ENCODE measurements around the gene RANBP1.

RANBP1 gene

GRCh38 chr22:20125201-20126174 is 9.6 kb downstream of the RANBP1 start:
- DNase-seq, result no peak

DNA sequence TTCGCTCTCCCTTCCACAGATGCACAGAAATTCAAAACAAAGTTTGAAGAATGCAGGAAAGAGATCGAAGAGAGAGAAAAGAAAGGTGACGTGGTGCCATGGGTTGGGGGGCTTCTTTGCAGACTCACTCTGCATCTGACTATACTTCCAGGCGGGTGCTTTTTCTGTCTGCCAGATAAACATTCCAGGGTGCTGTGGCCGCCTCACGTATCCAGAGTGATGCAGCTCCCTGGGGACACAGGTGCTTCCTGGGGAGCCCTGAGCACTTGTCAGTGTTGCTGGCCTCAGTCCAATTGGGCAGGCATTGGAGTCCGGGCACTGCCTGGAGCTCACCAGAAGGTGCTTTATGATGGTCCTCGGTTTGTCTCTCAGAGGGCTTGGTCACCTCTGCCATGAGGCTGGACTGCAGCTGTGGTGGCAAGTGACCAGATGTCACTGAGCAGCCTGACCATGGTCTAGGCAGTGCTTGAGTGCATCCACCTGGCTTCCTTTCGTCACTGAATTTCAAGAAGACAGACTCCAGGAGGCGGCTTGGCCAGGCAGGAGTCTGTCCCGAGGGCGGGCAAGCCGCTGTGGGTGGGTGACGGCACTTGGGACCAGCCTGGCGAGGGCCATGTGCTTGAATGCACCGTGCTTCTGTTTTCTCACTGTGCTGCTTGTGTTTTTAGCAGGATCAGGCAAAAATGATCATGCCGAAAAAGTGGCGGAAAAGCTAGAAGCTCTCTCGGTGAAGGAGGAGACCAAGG is 10.6 kb downstream of the RANBP1 start:
- DNase-seq, result no peak

GRCh38 chr22:20127318-20127868 is 11.5 kb downstream of the RANBP1 start:
- no peak for DNase-seq

GRCh38 chr22:20127869-20128618 is 12.1 kb downstream of the RANBP1 start:
- no peak for DNase-seq

DNA sequence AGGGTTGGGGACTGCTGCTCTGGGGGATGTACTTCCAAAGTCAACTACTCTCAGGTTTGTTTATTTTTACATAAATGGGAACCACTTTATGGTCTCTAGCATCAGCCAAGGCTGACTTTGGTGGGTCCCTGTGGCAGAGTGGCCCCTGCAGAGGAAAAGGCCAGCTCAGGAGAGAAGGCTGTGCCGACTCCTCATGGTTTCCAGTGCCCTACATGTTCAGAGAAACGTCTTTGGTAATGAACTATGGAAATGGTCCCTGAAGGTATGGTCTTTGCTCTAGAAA is 12.7 kb downstream of the RANBP1 start:
- no peak for DNase-seq

DNA sequence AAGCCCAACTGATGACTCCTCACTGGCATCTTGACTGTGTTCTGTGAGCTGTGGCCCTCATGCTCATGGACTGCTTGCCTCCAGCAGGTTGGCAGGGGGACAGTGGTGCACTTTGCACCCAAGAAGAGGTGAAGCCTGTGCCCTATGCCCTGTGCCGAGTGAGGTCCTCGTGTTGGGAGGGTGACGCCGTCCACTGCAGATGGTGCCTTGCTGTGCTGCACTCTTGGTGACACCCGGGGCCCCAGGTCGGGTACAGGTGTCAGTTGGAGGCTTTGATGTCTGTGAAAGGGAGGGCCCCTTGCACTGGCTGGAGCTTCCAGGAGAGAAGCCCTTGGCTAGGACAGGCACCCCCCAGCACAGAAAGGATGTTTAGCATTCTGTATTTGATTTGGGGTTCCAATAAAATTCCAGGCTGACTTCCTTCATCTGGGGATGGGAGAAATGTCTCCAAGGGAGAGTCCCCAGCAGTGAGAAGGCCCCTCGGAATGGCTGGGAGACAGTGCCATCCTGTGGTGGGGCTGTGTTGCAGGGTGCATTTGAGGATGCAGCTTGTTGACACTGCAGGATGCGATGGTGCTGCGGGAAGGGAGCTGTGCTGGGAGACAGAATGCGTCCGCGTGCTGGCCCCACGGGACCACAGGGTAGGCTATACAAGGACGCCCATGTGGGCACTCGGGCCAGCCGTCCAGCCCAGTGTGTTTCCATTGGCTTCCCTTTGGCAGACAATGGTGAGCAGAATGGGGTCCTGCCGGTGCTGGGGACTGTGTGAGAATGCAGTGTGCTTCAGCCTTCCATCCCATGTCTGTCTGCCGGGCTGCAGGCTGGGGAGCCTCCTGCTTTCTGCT is 13.2 kb downstream of the RANBP1 start:
- DNase-seq, result peak; percentile 11 to 16

DNA sequence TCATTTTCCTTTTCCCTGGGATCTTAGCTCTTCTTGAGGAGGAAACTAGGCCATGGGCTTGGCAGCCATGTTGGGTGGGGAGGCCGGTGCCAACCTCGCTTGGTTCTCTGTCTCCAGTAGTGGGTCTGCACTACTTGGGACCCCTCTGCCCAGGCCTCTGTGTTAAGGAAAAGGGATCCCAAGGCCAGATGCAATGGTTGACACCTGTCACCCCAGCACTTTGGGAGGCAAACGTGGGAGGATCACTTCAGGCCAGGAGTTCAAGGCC is 13.8 kb downstream of the RANBP1 start:
- DNase-seq, result no peak

DNA sequence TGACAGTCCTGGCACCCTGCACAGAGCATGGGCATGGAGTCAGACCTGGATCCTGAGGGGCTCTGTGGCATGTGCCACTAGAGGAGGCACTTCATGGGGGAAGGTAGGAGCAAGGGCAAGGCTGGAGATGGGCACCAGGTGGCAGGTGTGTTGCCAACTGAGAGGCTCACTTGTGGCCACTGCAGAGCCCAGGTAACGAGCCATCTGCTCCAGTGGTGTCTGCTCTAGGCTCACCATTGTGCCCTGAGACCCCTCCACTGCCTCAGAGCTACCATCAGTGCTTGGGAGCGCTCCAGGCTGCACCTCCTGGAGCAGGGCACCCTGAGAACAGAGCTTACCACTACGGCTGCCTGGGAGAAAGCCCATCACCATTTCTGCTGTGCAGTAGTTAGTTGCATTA is 14.4 kb downstream of the RANBP1 start:
- DNase-seq, result peak in 1 of 2 experiments; percentile 25

DNA sequence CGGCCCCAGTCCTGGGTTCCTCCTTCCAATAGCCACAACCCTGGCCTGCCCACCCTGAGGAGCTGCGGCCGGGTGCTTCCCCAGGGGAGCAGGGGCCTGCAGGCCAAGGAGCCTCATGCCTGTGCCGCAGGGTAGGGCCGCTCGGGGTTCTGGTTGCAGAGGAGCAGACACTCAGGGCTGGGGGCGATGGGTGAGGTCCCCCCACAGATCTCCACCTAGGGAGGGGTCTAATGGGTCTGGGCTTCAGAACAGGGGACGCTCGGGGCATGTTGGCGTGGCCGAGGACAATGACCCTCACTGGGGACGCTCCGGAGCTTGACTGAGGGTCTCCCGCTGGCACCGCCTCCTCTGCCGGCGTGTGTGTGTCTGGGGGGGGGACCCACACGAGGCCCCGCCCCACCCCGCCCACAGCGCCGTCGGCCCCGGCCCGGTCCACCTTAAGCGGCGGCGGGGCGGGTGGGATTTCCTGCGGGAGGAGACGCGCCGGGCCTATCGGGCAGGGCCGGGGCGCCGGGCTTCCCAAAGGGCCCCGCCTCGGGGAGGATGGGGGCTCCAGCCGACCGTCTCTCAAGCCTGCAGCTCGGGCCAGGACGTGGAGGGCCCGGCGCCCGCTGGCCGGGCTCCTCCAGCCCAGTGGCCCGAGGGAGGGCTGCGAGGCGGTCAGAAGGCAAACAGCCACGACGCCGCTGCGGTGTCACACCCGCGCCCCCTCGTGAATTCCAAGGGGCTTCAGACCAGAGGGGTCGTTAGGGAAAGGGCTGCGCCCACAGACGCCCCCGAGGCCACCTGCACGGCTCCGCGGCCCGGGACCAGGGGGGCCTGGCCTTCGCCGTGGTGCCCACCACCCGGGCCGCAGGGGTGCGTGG is 15.1 kb downstream of the RANBP1 start:
- peak; percentile 42 to 54 for DNase-seq

GRCh38 chr22:20131597-20131858 is 15.6 kb downstream of the RANBP1 start, which contains the start of gene ZDHHC8:
ZDHHC8 (plus strand) TSS chr22:20131804; CDS start chr22:20131948, 144 bp downstream.
- DNase-seq, result no peak

DNA sequence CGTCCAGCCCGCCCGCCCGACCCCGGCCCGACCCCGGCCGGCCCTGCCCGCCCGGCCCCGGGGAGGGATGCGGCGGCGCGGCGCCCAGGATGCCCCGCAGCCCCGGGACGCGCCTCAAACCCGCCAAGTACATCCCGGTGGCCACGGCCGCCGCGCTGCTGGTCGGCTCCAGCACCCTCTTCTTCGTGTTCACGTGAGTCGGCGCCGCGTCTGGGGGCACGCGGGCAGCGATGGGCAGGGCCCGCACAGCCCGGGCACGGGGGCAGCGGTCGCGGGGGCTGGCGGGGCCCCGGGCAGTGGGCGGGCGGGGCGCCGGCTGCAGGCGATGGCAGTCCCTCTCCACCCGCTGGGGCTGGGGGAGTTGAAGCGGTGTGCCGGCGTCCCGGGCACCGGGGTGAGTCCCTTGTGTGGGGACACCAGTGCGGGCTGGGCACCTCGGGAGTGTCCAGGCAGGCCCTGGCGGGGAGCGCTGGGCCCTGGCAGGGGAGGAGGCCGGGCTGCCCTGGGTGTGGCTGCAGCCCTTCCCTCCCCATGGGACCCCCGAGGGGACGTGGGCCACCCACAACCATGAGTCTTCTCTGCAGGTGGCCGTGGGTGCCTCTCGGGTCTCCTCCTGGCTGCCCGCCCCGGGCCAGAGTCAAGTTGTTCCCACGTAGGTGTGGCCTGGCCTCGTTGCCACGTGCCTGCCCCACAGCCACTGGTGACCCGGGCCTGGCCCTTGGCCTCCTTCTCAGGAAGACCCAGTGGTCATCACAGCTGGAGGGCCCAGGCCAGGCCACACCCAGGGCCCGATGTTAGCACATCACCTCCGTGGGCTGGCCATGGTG is 16.2 kb downstream of the RANBP1 start:
- no peak for DNase-seq

DNA sequence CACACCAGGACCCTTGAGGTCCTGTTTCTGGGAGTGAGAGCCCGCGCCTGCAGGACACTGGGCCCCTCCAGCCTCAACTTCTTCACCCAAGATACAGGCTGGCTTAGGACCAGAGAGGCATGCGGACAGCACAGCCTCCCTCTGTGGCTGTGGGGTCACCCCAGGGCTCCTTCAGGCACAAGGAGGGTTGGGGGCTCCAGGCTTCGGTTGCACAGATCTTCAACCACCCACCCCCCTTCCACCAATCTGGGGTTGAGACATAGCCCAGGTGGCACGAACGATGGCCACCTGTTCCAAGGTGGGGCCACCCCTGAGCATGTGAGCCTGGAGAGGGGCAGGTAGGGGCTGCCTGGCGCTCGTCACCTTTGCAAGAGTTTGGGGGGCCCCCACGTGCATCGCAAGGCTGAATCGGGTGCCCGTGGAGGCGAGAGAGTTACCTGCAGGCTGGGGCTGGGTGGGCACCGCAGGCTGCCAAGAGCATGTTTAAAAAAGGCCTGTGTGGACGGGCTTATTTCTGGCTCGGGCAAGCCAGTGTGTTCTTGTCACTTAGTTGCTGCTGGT is 16.9 kb downstream of the RANBP1 start:
- no peak for DNase-seq

GRCh38 chr22:20133930-20134549 is 18.1 kb downstream of the RANBP1 start:
- no peak for DNase-seq

- DNase-seq, result no peak
Observed at GRCh38 chr22:20135265-20135664, 19.4 kb downstream of the RANBP1 start.

- DNase-seq, result no peak
Observed at GRCh38 chr22:20135806-20136602, 20.1 kb downstream of the RANBP1 start.

DNA sequence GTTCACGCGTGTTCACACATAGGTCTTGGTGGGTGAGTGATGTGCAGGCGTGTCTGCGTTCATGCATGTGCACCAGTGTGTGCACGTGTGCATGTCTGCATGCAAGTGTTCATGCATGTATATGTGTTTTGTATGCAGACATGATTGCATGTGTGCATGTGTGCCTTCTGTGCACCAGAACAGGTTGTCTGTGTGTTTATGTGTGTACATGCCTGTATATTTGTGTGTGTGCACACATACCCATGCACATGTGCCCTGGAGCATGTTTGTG is 20.6 kb downstream of the RANBP1 start:
- no peak for DNase-seq

- DNase-seq, result no peak
Observed at GRCh38 chr22:20137113-20137512, 21.2 kb downstream of the RANBP1 start.

DNA sequence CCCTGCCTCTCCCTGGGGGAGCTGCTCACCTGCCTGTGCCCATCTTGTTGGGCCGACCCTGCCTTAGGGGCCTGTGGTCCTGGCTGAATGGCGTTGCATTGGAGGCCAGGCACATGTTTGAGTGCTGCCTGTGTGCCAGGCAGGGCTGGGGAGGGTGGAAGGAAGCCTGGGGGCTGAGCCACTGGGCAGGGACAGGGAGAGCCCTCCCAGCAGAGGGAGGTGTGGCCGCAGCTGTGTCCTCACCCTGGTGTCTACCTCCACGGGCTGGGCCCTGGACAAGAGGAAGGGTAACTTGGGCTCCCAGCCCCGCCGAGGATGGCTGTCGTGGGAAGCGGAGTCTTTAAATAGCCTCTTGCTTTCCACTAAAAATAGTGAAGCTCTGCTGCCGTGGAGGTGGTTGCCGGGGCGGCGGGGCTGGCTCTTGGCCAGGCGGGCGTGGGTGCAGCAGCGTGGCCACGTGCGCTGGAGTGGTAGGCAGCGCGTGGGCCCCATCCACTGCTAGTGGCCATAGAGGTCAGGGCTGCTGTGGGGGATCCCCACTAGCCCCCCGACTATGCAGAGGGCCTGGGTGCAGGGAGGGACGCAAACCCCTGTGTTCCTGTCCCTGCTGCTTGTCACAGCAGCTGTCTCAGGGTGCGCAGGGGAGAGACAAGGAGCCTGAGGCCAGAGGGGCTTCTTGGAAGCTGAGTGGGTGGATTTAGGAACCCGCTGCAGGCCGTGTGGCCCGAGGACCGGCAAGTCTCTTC is 21.9 kb downstream of the RANBP1 start:
- DNase-seq, result no peak

DNA sequence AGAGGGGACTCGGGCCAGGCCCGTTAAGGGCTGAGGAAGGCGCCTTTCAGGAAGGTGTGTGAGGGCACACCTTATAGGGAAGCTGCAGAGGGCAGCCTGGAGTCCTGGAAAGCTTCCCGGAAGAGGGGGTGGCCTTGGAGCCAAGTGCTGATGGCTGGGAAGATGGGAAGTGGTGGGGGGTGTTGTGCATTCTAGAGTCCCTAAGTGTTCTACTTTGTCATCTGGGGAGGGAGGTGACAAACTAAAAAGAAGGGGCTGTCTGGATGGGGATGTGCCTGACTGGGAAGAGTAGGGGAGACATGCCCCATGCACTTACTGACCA is 22.5 kb downstream of the RANBP1 start:
- no peak for DNase-seq

Data from NCI-H2081 (cell line).